Stimulated activated CD4-positive, alpha-beta T cell treated with anti-CD3 and anti-CD28 coated beads, Interleukin-1b, Interleukin-23, amount 100 ng/mL, for 1 hour (primary cell): ENCODE results near the gene ACADVL.

ENCODE experiments used
- DNase-seq, 2 donors: peaks; one replicate each; pipeline ENCODE4 v3.0.0-alpha.2; 2020; ENCODE audit warnings: low read depth in 2 of 2

The ACADVL gene

GRCh38 chr17:7191571-7192270, 28.0 kb upstream of the ACADVL start:
- no peak for DNase-seq

GRCh38 chr17:7192271-7192937, 27.3 kb upstream of the ACADVL start:
- no peak for DNase-seq

- no peak for DNase-seq
Measured at GRCh38 chr17:7195971-7196370, 23.8 kb upstream of the ACADVL start.

- no peak for DNase-seq
Measured at GRCh38 chr17:7196651-7197401, 22.9 kb upstream of the ACADVL start.

- DNase-seq, result no peak
Measured at GRCh38 chr17:7203391-7203790, 16.3 kb upstream of the ACADVL start.

GRCh38 chr17:7204336-7204735, 15.4 kb upstream of the ACADVL start:
- no peak for DNase-seq

- DNase-seq, result peak; percentile 76 to 87
Measured at GRCh38 chr17:7204828-7205461, 14.8 kb upstream of the ACADVL start.

- DNase-seq, result no peak
Measured at GRCh38 chr17:7205561-7205960, 14.2 kb upstream of the ACADVL start.

- DNase-seq, result no peak
Measured at GRCh38 chr17:7207120-7208001, 12.4 kb upstream of the ACADVL start.

GRCh38 chr17:7208027-7208571, 11.6 kb upstream of the ACADVL start:
- DNase-seq, result no peak

GRCh38 chr17:7208754-7209460, 10.8 kb upstream of the ACADVL start:
- no peak for DNase-seq

GRCh38 chr17:7211491-7212273, 8.1 kb upstream of the ACADVL start:
- no peak for DNase-seq

GRCh38 chr17:7213895-7214299, 5.8 kb upstream of the ACADVL start:
- no peak for DNase-seq

GRCh38 chr17:7214300-7215135, 5.2 kb upstream of the ACADVL start:
- DNase-seq, result peak; percentile 97 to 98

GRCh38 chr17:7215136-7215638, 4.6 kb upstream of the ACADVL start:
- DNase-seq, result no peak

GRCh38 chr17:7215652-7216180, 4.0 kb upstream of the ACADVL start:
- no peak for DNase-seq

- DNase-seq, result no peak
Measured at GRCh38 chr17:7216242-7217112, 3.3 kb upstream of the ACADVL start.
